ENCODE measurements around the gene SH3TC2.

SH3TC2 gene

DNA sequence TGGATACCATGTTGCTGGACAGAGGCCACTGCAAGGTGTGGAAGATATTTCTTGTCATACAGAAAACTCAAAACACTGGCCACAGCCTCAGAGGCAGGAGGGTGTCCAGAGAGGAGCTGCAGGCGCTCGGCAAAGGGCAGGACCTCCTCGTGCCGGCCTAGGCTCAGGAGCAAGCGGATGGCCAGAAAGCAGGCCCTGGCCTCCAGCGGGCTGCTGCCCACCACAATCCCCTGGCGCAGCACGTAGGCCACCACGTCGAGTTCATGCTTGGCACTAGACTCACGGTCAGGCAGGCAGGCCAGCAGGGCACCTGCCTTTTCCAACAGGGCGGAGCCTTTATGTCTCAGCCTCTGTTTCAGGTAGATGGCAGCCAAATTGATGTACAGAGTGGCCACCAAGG lies 35.2 kb downstream of the SH3TC2 start:
- DNase-seq = no peak

DNA sequence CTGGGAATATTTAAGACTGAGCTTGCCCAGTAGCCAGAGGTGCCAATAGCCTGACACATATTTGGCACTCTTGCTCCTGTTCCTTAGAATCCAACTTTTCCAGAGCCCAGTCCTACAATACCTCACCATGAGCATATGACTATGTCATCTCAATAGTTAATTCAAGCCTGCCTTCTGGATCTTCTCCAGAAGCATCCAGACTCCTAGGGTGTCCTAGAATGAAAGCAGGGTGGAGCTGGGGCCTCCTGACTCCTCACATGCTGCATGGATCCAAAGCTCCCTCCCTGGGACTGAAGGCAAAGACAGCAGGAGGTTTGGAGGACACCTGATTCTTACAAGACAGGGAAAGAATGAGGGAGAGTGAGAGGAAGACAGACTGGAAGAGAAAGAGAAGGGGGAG lies 37.9 kb downstream of the SH3TC2 start:
- no peak for DNase-seq

DNA sequence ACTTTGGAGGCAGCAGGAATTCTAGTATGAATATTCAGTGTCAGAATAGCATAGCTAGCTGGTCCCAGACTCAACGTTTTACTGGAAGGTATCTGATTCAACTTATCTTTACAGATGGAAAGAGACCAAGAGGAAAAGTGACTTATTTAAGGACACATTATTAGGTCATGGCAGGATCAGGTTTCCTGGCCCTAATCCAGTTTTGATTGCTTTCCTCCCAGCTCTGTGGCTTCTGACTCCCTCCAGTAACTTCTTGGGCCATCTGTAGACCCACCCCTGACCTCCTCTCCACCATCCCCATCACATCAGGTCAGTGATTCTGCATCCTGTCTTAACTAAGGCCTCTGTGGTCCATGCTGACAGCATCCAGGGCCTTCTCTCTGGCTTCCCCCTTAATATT lies 38.4 kb downstream of the SH3TC2 start:
- no peak for DNase-seq

DNA sequence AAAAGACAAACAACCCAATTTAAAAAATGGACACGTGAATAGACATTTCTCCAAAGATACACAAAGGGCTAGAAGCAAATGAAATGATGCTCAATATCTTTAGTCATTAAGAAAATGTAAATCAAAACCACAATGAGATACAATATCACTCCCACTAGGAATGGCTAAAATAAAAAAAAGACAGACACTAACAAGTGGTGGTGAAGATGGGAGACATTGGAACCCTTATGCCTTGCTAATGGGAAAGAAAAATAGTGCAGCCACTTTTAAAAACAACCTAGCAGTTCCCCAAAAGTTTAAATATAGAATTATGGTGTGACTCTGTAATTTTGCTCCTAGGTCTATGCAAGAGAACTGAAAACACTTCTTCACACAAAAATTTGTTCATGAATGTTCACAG lies 40.7 kb downstream of the SH3TC2 start:
- no peak for DNase-seq

DNA sequence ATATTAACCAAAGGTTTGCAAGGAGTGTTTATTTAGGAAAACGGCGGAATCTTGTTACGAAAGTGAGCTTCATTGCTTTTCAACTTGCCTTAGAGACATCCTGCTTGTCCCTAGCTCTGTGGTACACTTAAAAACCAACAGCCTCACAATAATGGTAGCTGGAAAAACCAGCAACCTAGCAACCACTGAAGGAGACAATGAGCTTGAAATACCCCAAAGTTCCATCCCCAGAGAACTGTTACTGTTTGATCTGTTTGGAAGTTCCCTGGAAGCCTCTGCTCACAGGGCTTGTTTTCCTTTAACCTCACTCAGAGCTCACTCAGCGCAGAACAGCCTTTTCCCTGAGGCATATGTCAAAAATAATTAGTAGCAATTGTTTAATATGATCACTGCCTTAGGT lies 43.2 kb downstream of the SH3TC2 start:
- DNase-seq = no peak

DNA sequence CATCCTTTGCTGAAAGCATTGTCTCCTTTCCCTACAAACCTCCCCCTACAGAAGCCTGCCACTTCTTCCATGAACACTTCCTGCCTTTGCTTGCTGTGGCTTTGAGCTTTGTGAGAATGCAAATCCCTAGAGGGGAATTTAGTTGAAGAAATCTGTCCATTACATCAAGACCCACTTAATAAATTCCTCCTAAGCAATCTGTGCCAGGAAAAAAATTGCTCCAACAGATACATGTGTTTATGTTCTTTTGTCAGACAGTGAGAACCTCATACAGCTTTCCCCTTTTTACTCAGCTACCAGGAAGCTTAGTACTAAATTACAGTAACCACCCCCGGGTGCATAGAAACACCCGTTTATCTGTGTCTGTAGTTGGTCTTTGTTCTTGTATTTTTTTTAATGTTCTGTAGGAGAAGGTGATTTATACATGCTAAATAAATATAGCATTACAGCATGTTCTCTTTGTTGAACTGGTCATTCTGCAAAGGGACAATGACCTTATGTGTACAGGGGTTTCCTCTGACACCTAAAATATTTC lies 43.9 kb downstream of the SH3TC2 start:
- DNase-seq = peak in 1 of 2 experiments; percentile 6

DNA sequence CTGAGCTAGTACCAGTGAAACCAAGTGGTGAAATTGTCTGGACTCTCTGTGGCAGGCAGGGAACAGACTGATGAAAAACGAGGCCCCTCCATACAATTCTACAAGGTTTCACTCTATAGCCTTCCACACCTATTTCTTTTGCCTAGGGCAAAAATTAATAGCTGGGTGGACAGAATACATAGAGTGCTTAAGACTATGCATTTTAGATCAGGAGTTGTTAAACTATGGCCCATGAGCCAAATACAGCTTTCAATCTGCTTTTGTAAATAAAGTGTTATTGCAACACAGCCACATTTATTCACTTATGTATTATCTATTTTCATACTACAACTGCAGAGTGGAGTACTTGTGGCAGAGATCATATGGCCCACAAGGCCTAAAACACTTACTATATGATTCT lies 45.2 kb downstream of the SH3TC2 start:
- no peak for DNase-seq

DNA sequence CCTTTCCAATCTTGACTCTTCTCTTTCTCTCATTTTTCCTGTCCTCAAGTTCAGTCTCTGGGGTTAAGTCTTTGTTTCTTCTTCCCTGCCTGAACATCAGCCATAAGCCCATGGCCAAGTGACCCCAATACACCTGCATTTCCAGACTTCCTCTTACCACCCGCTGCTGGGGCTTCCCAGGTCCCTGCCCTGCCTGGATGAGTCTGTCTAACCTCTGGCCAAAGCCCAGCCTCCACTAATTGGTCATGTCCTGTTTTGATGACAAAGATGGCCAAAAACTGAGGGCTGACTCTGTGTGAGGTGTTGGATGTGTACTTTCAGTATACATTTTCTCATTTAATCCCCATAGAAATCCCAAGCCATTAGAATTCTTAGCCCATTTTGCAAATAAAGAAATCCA lies 47.3 kb downstream of the SH3TC2 start:
- no peak for DNase-seq

DNA sequence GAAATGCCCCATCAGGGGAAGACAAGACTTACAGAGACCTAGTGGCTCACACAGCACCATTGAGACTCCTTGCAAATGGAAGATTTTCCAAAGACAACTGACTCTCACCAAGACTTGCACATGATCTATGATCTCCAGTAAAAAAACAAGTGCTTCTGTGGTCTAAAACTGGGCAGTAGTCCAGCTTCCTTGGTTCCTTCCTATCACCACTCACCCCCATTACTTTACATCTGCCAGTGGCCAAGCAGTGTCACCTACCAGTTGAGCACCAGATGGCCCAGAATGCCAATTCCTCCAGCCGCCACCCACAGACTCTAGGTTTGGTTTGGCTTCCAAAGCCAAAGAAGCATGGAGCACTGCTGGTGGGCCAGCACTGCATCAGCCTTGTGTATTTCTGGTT lies 47.7 kb downstream of the SH3TC2 start:
- DNase-seq = no peak

DNA sequence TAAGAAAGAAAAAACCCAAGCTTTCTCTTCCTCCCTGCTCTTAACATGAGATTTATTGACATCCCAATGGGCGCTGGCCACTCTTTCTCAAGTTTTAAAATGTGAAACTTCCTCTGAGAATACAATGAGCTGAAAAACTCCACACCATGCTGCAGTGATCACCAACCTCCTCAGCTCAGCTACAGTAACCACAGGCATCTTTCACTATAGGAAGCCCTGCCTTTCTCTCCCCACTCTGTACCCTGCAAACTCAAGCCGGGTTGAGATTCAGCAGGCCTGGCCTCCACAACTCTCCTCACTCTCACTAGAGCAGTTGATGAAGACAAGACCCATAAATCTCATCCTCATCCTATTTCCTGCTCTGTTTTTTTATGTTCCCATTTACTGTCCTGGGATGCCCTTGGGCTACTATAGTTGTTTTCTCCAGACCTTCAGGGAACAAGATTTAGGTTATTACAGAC lies 48.3 kb downstream of the SH3TC2 start:
- no peak for DNase-seq

DNA sequence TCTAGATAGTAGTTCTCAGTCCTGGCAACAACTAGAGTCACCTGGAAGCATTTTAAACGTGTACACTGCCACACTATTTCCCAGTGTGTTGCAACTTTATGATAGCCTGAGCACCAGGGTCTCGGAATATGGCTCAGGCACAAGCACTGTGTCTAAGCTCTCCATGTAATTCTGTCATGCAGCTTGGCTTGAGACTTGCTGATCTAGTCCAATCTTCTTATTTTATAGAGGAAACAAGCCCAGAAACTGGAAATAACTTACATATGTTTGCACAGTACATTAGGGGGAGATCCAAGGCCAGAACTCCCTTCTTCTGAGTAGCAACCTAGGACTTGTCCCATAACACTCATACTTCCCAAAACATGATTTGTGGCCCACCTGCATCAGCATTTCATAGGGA lies 49.1 kb downstream of the SH3TC2 start:
- no peak for DNase-seq

DNA sequence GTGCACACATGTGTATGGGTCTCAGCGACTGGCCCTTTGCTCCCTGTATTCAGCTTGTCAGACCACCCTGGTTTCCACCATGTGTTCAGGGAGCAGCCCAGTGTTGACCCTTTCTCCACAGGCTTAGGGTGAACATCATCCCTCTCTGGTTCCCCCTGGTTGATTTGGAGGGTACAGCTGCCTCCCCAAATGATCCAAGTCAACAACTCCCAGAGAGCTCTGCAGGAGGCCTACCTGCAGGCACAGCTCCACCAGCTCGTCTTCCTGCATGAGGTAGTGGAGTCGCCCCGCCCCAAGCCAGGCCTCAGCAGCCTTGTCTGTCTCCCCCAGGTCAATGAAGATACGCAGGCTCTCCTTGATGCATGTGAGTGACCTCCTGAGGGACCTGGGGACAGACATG lies 50.5 kb downstream of the SH3TC2 start:
- no peak for DNase-seq

DNA sequence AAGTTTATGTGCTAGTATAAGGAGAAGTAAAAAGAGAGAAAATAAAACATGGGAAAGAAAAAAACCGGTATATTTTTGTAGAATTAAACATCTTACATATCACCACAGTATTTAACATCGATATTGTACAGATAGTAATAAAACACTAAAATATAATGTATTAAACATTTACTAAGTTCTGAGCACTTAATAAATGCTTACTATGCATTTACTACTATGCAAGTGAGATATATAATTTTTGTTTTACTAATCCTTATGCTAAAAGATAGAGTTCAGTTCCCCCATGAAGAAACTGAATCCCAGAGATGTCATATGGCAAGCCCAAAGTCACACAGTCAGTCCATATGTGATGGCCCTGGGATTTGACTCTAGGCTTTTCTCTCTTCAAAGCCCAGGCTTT lies 51.1 kb downstream of the SH3TC2 start:
- DNase-seq = no peak

DNA sequence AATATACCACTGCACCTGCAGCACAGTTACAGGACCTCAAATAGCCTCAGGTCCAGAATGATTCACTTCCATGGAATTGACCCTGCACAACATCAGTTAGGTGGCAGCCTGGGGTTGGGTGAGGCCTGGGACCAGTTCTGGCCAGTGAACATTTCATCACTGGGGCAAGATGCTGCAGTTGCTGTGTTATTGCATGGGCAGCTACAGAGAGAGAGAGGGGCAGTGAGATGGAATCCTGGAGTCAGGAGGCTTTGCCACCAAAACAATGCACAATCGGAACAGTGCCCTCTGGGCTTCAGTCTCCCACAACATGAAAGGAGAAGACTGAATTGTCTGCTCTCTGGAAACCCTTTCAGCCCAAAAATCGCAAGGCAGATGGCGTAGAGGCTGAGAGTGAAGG lies 51.8 kb downstream of the SH3TC2 start:
- DNase-seq = no peak

DNA sequence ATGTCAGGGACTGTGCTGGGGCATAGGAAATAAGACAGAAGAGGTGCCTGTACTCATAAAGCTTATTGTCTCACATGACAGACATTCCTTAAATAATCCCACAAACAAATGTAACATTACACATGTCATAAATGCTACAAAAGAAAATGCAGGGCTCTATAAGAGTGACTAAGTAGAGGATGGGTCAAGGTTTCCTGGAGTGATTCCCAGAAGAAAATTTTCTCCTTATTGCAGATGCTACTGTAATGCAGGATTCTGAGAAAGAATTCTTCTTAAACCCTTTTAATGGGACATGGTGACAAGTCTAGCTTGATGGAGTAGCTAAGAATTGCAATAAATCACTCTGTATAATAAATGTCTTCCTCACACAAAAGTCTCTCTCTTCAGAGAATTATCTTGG lies 55.7 kb downstream of the SH3TC2 start:
- no peak for DNase-seq

DNA sequence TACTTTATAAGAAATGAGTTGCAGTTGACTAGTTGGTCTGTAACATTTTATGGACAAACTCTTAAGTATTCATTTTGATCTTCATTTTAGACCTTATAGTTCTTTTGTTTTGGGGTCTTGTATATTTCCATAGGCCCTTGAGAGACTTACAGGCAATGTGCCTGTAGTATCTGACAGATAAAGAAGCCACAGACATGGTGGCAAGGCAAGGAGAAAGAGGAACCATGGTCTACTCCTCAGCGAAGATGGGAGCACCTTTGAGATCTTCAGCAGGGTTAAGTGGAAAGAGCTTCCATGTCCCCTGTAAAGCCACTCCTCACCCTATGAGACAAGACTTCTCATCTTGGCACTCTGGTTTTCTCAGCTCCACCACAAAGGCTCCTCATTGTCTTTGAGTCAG lies 56.4 kb downstream of the SH3TC2 start:
- DNase-seq = no peak

DNA sequence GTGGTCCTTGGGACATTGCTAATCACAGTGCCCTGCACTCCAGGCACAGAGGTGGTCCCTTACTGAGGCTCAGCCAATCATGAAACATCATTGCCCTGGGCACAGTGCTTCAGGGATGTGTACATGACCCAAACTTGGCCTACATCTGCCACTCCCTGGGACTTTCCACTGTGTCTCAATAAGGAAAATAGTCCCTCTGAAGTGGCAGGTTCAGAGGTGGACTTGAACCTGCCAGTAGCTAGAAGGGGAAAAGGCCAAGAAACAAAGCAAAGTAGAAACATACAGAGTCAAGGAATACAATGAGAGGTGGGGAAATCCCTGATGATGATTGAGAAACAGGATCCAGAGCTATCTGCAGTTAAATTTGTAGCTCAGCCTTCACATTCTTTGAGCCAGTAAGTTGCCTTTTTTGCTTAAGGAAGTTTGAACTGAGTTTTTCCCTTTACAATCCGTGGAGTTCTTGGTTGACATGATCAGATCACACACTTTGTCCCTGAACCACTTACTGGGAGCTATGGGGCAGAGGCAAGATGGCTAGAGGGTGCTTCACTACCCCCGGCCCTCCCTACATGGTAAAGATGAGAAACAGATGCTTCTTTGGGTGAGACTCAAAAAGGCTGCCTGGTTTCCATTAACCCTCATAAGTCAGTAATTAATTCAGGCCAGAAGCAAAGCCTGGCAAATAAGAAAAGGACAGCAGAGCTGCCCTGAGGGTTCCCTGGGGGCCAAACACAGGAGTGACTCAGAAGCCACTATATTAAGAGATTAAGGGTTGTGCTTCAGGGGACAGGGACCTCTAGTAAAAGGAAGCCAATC lies 57.6 kb downstream of the SH3TC2 start:
- DNase-seq = no peak

DNA sequence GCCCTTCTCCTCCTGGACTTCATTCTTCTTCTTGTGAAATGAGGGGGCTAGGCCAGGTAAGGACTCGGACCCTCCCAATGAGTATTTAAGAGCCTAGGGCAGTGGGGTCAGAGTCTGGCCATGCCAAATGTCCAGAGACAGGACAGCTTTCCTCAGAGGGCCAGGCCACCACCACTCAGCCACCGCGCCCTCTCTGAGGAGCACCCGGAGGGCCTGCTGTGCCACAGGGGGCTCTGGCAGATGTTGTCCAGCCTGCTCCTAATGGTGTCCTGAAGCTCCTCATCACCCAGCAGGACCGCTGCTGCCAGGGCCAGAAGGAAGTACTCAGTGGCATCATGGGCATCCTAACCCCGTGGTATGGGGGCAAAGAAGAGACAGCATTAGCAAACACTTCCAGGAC lies 58.3 kb downstream of the SH3TC2 start:
- no peak for DNase-seq

DNA sequence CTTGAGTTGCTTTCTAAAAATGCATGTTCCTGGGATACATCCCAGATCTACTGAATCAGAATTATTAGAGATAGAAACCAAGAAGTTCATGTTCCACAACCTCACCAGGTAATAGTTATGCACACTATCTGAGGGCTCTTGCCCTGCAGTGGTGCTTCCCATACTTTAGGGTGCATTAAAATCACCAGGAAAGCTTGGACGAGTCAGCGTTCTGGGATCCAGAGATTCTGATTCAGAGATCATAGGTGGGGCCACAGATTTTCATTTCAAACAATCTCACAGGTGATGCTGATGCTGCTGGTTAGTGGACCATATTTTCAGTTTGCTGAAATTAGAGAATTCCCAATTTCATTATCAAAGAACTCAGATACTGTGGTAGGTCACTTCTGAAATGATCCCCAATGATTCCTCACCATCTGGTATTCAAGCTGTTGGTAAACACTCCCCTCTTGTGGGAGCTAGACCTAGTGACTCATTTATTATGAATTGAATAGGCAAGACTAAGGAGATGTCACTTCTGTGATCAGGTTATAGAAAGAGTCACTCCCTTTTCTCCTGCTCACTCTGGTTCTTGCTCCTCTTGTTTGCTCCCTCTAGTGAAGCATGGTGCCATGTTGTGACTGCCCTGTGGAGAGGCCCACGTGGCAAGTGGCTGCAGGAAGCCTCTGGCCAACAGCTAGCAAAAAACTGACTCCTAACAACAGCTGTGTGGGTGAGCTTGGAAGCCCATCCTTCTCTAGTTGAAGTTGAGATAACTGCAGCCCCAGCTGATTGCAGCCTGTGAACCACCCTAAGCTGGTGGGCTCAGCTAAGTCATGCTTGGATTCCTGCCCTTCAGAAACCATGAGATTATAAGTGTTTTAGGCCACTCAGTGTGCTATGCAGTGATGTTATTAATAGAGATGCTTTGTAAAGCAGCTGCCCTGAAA lies 59.8 kb downstream of the SH3TC2 start:
- DNase-seq = no peak

DNA sequence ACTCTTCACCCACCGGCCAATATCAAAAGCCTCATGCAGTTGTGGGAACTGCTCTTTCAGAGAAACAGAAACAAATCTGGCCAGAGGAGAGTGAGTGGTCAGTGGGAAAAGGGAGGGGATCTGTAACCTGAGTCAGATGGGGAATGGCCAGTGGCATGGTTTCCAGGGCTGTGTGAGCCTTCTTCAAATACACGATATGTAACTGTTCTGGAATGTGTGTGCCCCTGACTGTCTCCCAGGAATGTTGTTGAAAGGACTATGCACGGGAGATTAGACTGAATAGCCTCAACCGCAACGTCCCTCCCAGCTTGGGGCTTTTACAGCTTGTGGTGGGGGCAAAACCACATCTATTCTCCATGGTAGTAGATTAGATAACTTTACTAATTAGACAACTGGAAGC lies 60.8 kb downstream of the SH3TC2 start:
- no peak for DNase-seq

DNA sequence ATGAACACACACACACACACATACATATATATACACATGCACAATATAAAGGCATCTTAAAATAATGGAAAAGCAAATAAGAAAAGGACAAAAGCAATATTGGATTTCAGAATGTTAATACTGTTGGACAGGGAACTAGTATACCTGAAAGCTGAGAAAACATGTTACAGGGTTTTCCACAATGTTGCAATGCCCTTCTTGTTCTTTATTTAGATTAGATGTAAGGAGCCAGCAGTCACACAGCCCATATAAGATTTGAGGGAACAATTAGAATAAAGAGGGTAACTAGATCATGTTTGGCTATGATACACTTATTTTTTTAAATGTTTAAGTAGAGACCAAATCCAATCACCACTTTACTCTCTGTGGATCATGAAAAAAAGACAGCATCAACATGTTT lies 61.7 kb downstream of the SH3TC2 start:
- DNase-seq = no peak

DNA sequence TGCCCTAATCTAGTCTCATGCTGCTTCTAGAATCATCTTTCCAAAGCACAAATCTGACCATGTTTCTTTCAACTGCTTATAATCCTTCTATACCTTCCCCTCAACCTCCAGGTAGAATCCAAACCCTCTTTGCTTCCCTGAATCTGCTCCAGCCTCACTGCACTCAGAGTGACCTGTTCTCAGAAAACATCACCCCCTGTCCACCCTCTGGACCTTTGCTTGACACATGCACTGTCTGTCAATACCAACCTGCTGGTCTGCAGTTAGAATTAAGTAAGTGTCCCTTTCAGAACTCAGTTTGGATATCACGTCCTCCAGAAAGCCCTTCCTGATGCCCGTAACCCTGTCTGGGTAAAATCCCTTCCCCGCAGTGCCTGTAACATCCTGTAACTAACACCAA lies 63.1 kb downstream of the SH3TC2 start:
- DNase-seq = no peak

DNA sequence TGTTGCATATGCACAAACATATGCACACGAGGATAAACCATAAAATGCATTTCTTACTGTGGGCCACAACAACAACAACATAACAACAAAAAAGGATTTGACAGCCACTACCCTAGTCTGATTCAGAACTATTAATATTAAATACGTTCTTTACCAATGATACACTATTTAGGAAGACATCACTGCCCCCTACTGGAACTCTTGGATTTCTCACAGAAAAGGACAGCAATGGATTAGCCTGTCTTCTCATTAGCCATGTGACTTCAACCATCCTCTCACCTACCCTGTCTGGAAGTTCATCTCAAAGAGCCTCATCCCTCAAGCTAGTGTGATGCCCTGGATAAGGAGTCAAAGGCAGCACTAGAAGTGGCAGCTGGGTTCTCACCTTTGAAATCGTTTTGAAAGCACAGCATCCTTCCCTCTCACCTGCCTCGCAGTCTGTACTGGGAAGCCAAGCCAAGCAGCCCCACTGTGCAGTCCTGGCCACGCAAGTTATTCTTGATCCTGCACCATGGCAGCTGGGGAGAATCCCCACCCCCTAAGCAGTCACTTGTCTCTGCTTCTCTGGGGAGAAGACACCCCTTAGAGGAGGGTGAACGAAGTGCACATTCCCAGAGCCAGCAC lies 64.6 kb downstream of the SH3TC2 start:
- DNase-seq = peak; percentile 66 to 70

Measured in Kasumi-1 (cell line).